Measurements from ENCODE around the gene PSMB5.
A peak's percentile ranks its signal among the peaks of the same experiment; 100 is the strongest.
"Not testable (repeated sequence)": the region's sequence is repeated elsewhere in the genome, so short reads cannot be mapped to it uniquely, and the experiment has no call there.

Gene PSMB5

GRCh38 chr14:23013054-23013748 lies 21.5 kb downstream of the PSMB5 start:
- DNase-seq, result no peak

- DNase-seq, result peak; percentile 88
Observed at GRCh38 chr14:23009939-23010726, 24.6 kb downstream of the PSMB5 start, which contains the start of gene C14orf93. TSS of gene C14orf93 (minus strand) at chr14:23010143. CDS start at chr14:22999023, 11,120 bp downstream.

DNA sequence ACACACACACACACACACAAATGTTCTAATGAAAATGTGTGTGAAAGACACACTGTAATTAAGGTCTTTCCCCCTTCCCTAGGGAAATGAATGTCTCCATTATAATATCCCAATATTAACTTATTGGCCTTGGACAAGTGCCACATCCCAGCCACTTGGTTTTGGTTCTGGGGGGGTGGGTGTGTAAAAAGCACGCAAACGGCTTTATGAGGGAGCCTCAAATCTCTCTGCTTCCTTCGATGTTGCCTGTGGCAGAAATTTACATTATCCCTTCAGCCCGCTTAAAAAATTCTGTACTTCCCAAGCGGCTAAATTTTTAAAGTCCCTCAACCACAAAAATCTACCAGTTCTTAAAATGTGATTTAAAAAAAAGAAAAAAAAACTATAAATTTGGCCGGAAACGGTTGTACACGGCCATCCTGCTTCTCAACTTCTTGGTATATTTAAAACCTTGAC lies 25.2 kb downstream of the PSMB5 start:
- DNase-seq, result no peak

- DNase-seq, result no peak
Observed at GRCh38 chr14:23008831-23009230, 25.9 kb downstream of the PSMB5 start.

DNA sequence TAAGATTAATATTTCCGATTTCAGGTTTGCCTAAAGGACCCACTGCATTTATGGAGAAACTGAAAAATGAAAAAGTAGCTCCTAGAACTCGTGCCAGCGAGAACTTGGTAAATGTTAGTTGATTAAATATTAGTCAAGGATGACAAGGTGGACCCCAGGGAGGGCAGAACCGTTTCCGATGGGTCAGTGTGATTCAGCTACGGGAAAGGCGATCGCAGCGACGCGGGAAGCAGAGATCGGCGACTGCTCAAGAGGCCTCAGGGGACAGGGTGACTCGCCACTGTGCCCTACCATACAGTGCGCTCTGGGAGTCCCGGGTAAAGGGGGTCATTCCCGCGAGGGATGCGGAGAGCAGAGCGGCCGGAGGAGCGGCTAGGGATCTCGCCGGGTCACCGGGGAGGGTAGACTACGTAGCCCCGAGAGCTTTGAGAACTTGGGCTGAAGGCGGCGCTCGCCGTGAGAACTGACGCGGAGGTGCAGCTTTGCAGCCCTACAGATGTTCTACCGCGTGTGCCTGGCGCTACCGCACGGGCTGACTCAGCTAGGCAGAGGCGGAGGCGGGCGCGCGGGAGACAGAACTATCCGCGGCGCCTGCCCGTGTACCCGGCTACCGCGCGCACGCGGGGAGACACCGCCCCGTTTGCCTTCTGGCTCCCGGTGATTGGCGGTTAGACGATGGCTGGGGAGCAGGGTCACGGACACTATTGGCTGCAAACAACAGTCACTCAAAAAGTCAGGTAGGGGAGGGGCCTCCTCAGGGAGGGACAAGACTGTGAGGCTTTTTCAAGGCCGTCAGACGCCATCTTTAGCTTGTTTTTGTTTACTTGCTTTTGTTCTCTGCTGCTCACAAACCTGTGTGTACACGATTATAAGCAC lies 27.9 kb downstream of the PSMB5 start:
- peak; percentile 98 for DNase-seq

DNA sequence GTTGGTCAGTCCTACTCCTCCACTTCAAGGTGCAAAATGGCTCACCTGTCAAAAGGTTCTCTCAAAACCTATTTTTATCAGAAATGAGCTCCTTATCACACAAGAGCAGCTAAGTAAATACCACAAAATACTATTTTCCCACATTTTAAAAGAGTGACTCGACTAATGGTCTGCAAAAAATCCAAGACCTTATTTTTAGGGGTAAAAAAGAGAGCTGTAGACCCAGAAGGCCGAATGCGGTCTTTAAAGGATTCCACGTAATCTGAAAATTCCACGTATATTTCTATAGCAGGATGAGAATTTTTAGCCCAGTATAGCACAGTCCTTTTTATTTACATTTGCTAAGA lies 28.5 kb downstream of the PSMB5 start:
- no peak for DNase-seq

- no peak for DNase-seq
Observed at GRCh38 chr14:23005451-23006187, 29.1 kb downstream of the PSMB5 start.

GRCh38 chr14:23004274-23004673 lies 30.4 kb downstream of the PSMB5 start:
- DNase-seq, result not testable (repeated sequence)

- no peak for DNase-seq
Observed at GRCh38 chr14:23002592-23002991, 32.1 kb downstream of the PSMB5 start.

- no peak for DNase-seq
Observed at GRCh38 chr14:23000860-23001259, 33.8 kb downstream of the PSMB5 start.

- no peak for DNase-seq
Observed at GRCh38 chr14:22998329-22999012, 36.2 kb downstream of the PSMB5 start.

DNA sequence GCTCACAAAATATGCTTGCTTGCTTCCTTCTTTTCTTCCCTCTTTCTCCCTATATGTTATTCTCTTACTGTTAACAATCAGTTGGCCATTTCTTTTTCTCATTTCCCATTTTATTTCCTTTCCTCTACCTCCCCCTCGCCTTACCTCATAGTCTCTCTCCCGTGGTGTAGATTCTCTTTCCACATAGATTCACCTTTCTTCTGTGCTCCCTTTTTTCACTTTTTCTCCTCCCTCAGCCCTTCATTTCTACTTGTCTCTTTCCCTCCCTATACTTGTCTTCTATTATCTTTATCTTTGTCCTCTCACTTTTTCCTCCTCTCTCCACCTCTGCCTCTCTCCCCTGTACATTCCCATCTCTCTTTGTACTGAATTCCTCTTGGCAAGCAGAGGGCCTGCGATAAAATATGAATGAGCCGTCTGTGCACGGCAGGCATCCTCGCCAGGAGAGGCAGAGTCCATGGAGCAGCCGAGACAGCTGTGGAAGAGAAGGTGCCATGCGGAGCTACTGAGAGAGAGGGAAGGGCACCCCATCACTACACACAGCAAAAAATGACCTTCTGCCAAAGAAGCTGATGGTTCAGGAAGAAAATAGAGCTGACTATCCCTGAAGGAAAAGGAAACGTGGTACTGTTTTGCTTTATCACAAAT lies 36.9 kb downstream of the PSMB5 start:
- DNase-seq, result no peak

DNA sequence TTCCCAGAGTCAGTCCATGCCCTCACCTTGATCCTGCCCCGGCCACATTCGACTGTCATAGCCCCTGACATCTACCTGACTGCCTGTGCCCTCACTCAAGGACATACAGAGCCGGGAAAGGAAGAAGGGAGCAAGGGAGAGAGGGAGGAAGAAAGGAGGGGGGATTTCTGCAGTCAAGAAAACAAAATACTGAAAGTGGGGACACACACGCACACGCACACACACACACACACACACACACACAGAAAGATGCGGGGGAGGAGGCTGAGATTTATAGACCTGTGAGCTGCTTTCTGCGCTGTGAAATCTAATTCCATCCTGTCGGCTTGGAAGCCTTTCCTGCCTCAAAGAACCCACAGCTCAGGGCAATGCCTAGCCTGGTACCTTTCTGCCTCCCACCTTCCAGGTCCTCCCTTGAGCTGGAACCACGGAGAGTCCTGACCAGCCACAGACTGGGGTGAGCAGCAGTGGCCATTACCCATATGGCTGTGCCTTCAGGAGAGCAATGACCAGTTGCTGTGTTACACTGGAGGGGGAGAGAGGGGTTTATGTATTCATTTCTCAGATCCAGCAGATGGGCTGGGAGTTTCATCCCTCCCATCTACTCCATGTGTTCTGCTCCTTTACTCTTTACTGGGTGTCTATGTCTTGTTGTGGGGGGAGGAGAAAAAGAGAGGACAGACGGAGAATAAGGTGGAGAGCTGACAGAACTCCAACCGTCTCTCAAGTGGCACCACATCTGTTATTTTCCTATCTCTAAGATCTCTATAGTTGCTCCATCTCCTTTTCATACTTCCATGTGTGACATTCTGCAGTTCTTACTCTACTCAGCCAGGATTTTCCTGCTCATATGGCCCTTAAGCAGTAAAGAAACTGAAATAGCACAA lies 37.7 kb downstream of the PSMB5 start:
- DNase-seq, result no peak

GRCh38 chr14:22995889-22996625 lies 38.6 kb downstream of the PSMB5 start:
- DNase-seq, result no peak

DNA sequence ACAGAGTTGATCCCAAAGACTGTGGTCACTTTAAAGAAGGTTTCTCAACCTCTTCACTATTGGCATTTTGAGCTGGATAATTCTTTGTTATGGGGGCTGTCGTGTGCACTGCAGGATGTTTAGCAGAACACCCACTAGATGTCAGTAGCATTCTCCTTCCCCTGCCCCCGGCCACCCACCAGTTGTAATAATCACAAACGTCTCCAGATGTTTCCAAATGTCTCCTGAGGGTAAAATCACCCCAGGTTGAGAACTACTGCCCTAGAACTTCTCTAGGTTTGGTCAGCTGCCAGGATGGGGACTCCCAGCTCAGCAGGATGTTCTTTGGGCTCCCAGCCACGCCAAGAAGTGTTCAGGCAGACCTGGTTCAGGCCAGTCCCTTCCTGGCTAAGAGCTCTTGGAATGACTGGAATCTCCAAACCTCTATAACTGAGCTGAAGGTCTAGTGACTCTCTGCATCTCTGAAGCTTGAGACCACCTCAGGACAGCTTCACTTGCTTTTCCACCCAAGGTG lies 39.9 kb downstream of the PSMB5 start:
- peak; percentile 61 for DNase-seq

GRCh38 chr14:22993517-22993916 lies 41.2 kb downstream of the PSMB5 start:
- DNase-seq, result no peak

- DNase-seq, result no peak
Observed at GRCh38 chr14:22991852-22992251, 42.8 kb downstream of the PSMB5 start.

GRCh38 chr14:22987291-22987690 lies 47.4 kb downstream of the PSMB5 start:
- DNase-seq, result no peak

DNA sequence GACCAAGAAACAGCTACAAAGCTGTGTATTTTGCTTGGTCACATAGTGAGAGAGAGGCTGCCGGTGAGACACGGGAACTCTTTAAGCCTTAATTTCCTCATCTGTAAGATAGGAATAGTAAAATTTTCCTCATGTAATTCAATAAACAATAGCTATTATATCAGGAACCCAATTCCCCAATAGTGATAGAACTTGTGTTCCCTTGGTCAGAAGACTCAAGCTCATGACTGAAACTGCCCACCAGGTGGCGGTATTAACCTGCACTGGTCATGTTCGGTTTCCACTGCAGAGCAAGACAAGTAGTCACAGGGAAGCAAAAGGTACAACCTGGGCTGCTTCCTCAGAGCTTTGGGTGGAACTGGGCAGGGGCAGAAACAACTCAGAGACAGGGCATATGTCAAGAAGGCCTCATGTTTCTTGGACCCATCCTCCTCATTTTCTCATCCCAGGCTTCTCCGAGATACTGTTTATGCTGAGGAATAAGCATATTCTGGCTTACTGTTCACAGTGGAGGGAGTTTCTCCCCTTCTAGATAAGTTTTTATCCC lies 48.1 kb downstream of the PSMB5 start:
- peak; percentile 94 for DNase-seq

Data from CD4-positive, alpha-beta T cell treated with Interleukin-6 for 4 hours (primary cell).